Stimulated activated CD4-positive, alpha-beta T cell treated with anti-CD3 and anti-CD28 coated beads, TNF-alpha, amount 100 ng/mL, for 24 hours (primary cell): Measurements from ENCODE around the gene CD58.
"Not testable (repeated sequence)": the region's sequence is repeated elsewhere in the genome, so short reads cannot be mapped to it uniquely, and the experiment has no call there.

Source experiments
- DNase-seq, 3 experiments: peaks; one replicate each; pipeline ENCODE4 v3.0.0-alpha.2; 2020; ENCODE audit warnings: low read depth in 3 of 3

The CD58 gene

GRCh38 chr1:116570358-116571214, at the start of gene CD58:
Gene CD58 (minus strand): TSS chr1:116571026. CDS start chr1:116570972, 54 bp downstream.
- peak; percentile 58 to 87 (median 60) for DNase-seq

- DNase-seq = not testable (repeated sequence)
Measured at GRCh38 chr1:116620392-116620791, 49.6 kb upstream of the CD58 start.

GRCh38 chr1:116619106-116619505, 48.3 kb upstream of the CD58 start:
- DNase-seq = not testable (repeated sequence)

- DNase-seq = not testable (repeated sequence)
Measured at GRCh38 chr1:116617808-116618207, 47.0 kb upstream of the CD58 start.

GRCh38 chr1:116613825-116614224, 43.0 kb upstream of the CD58 start:
- not testable (repeated sequence) for DNase-seq

- not testable (repeated sequence) for DNase-seq
Measured at GRCh38 chr1:116609801-116610371, 39.1 kb upstream of the CD58 start.

- not testable (repeated sequence) for DNase-seq
Measured at GRCh38 chr1:116608841-116609240, 38.0 kb upstream of the CD58 start.

- DNase-seq = not testable (repeated sequence)
Measured at GRCh38 chr1:116608151-116608550, 37.3 kb upstream of the CD58 start.

GRCh38 chr1:116607463-116607862, 36.6 kb upstream of the CD58 start:
- DNase-seq = not testable (repeated sequence)

- not testable (repeated sequence) for DNase-seq
Measured at GRCh38 chr1:116606067-116606466, 35.2 kb upstream of the CD58 start.

- no peak for DNase-seq
Measured at GRCh38 chr1:116605315-116605714, 34.5 kb upstream of the CD58 start.

- not testable (repeated sequence) for DNase-seq
Measured at GRCh38 chr1:116604408-116604807, 33.6 kb upstream of the CD58 start.

- DNase-seq = not testable (repeated sequence)
Measured at GRCh38 chr1:116603646-116604045, 32.8 kb upstream of the CD58 start.

GRCh38 chr1:116599369-116599768, 28.5 kb upstream of the CD58 start:
- not testable (repeated sequence) for DNase-seq

GRCh38 chr1:116598420-116599036, 27.7 kb upstream of the CD58 start:
- not testable (repeated sequence) for DNase-seq

GRCh38 chr1:116597388-116597787, 26.6 kb upstream of the CD58 start:
- not testable (repeated sequence) for DNase-seq

- not testable (repeated sequence) for DNase-seq
Measured at GRCh38 chr1:116596742-116597307, 26.0 kb upstream of the CD58 start.

- DNase-seq = peak in 2 of 3 experiments; percentile 16 to 21
Measured at GRCh38 chr1:116595946-116596741, 25.3 kb upstream of the CD58 start.

GRCh38 chr1:116595065-116595840, 24.4 kb upstream of the CD58 start:
- DNase-seq = not testable (repeated sequence)

GRCh38 chr1:116593977-116594376, 23.2 kb upstream of the CD58 start:
- not testable (repeated sequence) for DNase-seq
